ENCODE measurements around the gene COA7.

The COA7 gene

GRCh38 chr1:52663716-52664115 is 34.4 kb downstream of the COA7 start:
- Histone ChIP-seq H4K20me1 (ENCODE audit: low read depth, low read length) (no peaks in the 10 kb centered on the region), H3K27me3 (ENCODE audit: low read length) (no peaks in the 10 kb centered on the region), H3K9me2 (replicated peaks; ENCODE audit: insufficient read depth, low read length) (no peaks in the 10 kb centered on the region), H3F3A (ENCODE audit: insufficient read depth) (no peaks in the 10 kb centered on the region), H2AFZ (ENCODE audit: low read depth, low read length, severe bottlenecking) (no peak overlapping the region), H3K4me2 (ENCODE audit: low read depth, low read length, poor library complexity, severe bottlenecking) (no peak overlapping the region), H3K27ac (ENCODE audit: low read depth, low read length) (no peak overlapping the region), H3K36me3 (ENCODE audit: low read length) (peaks cover 4% of the 10 kb centered on the region; the same call in 1 of the 2 replicates), H3K9ac (ENCODE audit: low read length) (no peak overlapping the region), H3K9me3 (ENCODE audit: insufficient read depth, low read length) (no peaks in the 10 kb centered on the region), H3K4me3 (ENCODE audit: insufficient read depth, low read length, poor library complexity, severe bottlenecking) (no peak overlapping the region), H3K79me2 (ENCODE audit: insufficient read depth, low read length) (no peaks in the 10 kb centered on the region)
- TF ChIP-seq CTCF (IDR thresholded peaks at IDR 0.05; ENCODE audit: insufficient read depth, low read length, poor library complexity, severe bottlenecking) = no peak
- TF ChIP-seq EZH2phosphoT487 (conservative IDR thresholded peaks at IDR 0.05; ENCODE audit: low read length) = no peak

GRCh38 chr1:52662645-52663313 is 35.4 kb downstream of the COA7 start:
- H3K4me2 ChIP-seq (ENCODE audit: low read depth, low read length, poor library complexity, severe bottlenecking) = no peak overlapping the region
- TF ChIP-seq EZH2phosphoT487 (conservative IDR thresholded peaks at IDR 0.05; ENCODE audit: low read length) (no peak), CTCF (IDR thresholded peaks at IDR 0.05; ENCODE audit: insufficient read depth, low read length, poor library complexity, severe bottlenecking) (no peak)
- no peaks in the 10 kb centered on the region; the same call in 1 of the 2 replicates for H3K36me3 ChIP-seq (ENCODE audit: low read length)
- H3K79me2 ChIP-seq (ENCODE audit: insufficient read depth, low read length) = no peaks in the 10 kb centered on the region
- H3K9me3 ChIP-seq (ENCODE audit: insufficient read depth, low read length) = no peaks in the 10 kb centered on the region
- H3K27me3 ChIP-seq (ENCODE audit: low read length) = no peaks in the 10 kb centered on the region
- no peaks in the 10 kb centered on the region for H3K9me2 ChIP-seq (replicated peaks; ENCODE audit: insufficient read depth, low read length)
- H3K9ac ChIP-seq (ENCODE audit: low read length) = no peak overlapping the region
- no peak overlapping the region for H3K27ac ChIP-seq (ENCODE audit: low read depth, low read length)
- no peak overlapping the region for H2AFZ ChIP-seq (ENCODE audit: low read depth, low read length, severe bottlenecking)
- H4K20me1 ChIP-seq (ENCODE audit: low read depth, low read length) = no peaks in the 10 kb centered on the region
- no peak overlapping the region for H3K4me3 ChIP-seq (ENCODE audit: insufficient read depth, low read length, poor library complexity, severe bottlenecking)
- H3F3A ChIP-seq (ENCODE audit: insufficient read depth) = no peaks in the 10 kb centered on the region

GRCh38 chr1:52660807-52661206 is 37.3 kb downstream of the COA7 start:
- H3K9me3 ChIP-seq (ENCODE audit: insufficient read depth, low read length) = no peaks in the 10 kb centered on the region
- H3K27me3 ChIP-seq (ENCODE audit: low read length) = no peaks in the 10 kb centered on the region
- H3K9me2 ChIP-seq (replicated peaks; ENCODE audit: insufficient read depth, low read length) = no peaks in the 10 kb centered on the region
- no peak overlapping the region for H2AFZ ChIP-seq (ENCODE audit: low read depth, low read length, severe bottlenecking)
- no peaks in the 10 kb centered on the region for H3F3A ChIP-seq (ENCODE audit: insufficient read depth)
- H4K20me1 ChIP-seq (ENCODE audit: low read depth, low read length) = no peaks in the 10 kb centered on the region
- no peak overlapping the region for H3K27ac ChIP-seq (ENCODE audit: low read depth, low read length)
- H3K9ac ChIP-seq (ENCODE audit: low read length) = no peak overlapping the region
- no peak for TF ChIP-seq CTCF (IDR thresholded peaks at IDR 0.05; ENCODE audit: insufficient read depth, low read length, poor library complexity, severe bottlenecking)
- no peak for TF ChIP-seq EZH2phosphoT487 (conservative IDR thresholded peaks at IDR 0.05; ENCODE audit: low read length)
- no peak overlapping the region for H3K4me2 ChIP-seq (ENCODE audit: low read depth, low read length, poor library complexity, severe bottlenecking)
- no peaks in the 10 kb centered on the region for H3K79me2 ChIP-seq (ENCODE audit: insufficient read depth, low read length)
- H3K36me3 ChIP-seq (ENCODE audit: low read length) = no peaks in the 10 kb centered on the region
- no peak overlapping the region for H3K4me3 ChIP-seq (ENCODE audit: insufficient read depth, low read length, poor library complexity, severe bottlenecking)

Measured in SU-DHL-6 (cell line).